ENCODE results near the gene ALCAM. TPM values are rescaled to one million over a fixed set of nuclear protein-coding genes. Genes with fewer than 3 reads are reported as not detected.
"Not testable (repeated sequence)": the region's sequence is repeated elsewhere in the genome, so short reads cannot be mapped to it uniquely, and the experiment has no call there.

Gene ALCAM
- total RNA-seq, 1 donor from 2014 or later, result 115 TPM

GRCh38 chr3:105584003-105584790 lies 217.5 kb downstream of the ALCAM start:
- DNase-seq (ENCODE audit: low spot score), result peak; percentile 22

DNA sequence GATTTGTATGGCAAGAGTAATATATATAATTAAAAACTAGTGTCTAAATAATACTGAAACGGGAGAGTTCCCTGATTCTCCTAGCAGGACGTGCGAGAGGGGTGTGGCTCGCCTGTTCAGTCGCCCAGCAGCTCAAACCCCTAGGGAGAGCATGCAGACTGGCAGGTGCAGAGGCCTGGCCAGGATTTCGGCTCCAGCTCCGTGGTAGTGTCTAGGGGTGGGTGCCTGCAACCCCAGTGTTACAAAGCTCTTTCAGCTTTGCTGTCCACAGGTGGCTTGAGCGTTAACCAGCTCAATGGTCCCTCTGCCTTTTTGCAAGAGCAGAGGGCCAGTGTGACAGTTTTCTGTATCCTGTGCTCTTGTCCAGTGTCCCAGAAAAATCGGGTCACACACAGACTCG lies 226.6 kb downstream of the ALCAM start:
- no peak for DNase-seq (ENCODE audit: low spot score)

DNA sequence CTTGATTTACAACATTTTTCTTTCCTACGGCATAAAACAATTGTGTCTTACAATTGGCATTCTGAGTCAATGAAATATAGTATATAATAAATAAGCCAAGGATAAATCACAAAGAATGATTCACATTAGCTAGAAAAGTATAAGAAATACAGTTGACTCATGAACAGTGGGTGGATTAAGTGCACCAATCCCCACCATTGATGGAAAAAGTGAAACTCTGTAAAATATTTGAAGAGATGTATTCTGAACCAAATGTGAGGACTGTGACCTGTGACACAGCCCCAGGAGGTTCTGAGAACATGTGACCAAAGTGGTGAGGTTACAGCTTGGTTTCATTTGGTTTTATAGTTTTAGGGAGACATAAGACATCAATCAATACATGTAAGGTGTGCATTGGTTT lies 227.5 kb downstream of the ALCAM start:
- no peak for DNase-seq (ENCODE audit: low spot score)

DNA sequence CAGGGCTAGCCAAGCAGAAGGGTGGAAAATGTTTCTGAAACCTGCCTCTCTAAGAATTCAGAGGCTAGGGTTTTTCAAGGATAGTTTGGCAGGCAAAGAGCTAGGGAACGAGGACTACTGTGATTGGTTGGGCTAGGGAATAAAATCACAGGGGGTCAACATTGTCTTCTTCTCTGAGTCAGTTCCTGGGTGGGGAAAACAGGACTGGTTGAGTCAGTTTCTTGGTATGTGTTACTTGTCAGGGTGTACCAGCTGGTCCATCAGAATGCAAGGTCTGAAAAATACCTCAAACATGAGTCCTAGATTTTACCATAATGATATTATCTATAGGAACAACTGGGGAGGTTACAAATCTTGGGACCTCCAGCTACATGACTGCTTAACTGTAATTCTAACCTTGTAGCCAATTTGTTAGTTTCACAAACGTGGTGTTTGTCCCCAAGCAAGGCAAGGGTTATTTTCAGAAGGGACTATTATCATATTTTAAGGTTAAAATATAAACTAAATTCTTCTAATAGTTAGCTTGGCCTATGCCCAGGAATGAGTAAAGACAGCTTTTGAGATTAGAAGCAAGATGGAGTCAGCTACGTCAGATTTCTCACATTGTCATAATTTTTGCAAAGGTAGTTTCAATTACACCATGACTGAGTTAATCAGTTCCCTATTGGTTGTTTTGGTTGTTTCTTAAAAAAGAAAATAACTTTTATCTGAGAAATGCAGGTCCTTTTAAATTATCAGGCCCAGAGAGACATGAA lies 231.5 kb downstream of the ALCAM start:
- no peak for DNase-seq (ENCODE audit: low spot score)

GRCh38 chr3:105599350-105599749 lies 232.6 kb downstream of the ALCAM start:
- no peak for DNase-seq (ENCODE audit: low spot score)

- not testable (repeated sequence) for DNase-seq (ENCODE audit: low spot score)
Measured at GRCh38 chr3:105601756-105602155, 235.0 kb downstream of the ALCAM start.

GRCh38 chr3:105602286-105602685 lies 235.6 kb downstream of the ALCAM start:
- DNase-seq (ENCODE audit: low spot score), result not testable (repeated sequence)

DNA sequence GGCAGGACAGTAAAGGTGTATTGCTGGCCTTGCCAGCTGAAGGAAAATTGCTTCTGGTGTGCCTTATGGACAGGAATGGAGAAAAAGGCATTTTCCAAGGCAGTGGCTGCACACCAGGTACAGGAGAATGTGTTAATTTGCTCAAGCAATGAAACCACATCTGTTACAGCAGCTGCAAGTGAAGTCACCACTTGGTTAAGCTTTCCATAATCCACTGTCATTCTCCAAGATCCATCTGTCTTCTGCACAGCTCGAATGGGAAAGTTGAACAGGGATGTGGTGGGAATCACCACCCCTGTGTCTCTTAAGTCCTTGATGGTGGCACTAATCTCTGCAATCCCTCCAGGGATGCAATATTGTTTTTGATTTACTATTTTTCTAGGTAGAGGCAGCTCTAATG lies 236.8 kb downstream of the ALCAM start:
- not testable (repeated sequence) for DNase-seq (ENCODE audit: low spot score)

DNA sequence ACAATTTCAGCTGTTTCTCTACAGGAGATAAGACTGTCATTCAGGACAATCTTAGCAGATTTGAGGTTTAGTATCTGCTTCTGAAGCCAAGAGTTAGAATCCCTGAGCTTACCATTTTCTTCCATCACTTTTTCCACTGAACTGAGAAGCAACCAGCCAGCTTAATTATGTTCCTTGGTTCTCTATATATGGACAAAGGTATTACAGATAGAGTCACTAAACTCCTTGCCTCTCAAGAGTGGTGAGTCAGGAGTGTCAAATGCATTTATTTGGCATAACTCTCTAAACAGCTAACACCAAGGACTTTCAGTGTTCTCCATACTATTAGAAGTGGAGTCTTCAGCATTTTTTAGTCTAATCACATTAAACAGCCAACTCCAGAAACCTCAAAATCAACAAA lies 239.3 kb downstream of the ALCAM start:
- peak; percentile 92 for DNase-seq (ENCODE audit: low spot score)

- DNase-seq (ENCODE audit: low spot score), result peak; percentile 83
Measured at GRCh38 chr3:105608623-105609022, 241.9 kb downstream of the ALCAM start.

DNA sequence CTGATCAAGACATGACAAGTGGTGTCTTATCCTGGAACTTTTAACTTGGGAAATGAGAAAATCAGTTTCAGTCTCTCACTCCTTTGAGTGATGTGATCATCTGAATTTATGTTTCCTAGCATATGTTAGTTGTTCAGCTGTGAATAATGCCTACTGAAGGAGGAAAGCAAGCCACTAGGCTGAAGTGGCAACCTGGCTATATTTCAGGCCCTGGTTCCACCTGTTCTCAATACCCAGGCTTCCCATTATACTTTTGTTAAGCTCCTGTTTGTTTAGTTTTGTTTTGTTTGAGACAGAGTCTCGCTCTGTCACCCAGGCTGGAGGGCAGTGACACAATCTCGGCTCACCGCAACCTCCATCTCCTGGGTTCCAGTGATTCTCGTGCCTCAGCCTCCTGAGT lies 243.8 kb downstream of the ALCAM start:
- DNase-seq (ENCODE audit: low spot score), result no peak

DNA sequence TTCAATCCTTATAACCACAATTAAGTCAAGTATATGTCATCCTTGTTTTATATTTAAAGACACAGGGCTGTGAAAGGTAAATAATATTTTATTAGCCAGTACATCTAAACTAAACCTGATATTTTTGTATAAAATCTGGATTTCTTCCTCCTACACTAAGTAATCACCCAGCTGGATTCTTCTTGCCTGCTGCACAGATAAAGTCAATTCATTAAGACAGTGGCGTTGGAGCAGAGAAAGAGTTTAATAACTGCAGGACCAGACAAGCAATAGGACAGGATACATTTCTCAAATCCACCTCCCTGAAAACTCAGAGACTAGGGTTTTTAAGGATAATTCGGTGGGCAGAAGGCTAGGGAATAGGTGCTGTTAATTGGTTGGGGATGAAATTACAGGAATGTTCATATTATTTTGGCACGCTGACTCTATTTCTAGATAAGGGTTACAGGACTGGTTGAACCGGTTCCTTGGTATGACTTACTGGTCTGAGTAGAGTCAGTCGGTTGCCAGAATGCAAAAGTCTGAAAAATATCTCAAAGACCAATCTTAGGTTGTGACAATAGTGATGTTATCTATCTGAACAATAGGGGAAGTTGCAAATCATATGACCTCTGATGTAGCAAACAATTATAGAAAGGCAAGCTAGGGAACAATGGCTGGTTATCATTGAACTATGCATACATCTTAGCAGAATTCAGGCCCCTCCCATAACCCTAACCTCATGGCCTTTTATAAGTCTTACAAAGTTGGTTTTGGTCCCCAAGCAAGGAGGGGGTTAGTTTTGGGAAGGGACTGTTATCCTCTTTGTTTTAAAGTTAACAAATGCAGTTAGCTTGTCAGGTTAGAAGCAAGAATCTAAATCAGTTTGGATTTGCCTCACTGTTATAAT lies 244.8 kb downstream of the ALCAM start:
- DNase-seq (ENCODE audit: low spot score), result no peak

DNA sequence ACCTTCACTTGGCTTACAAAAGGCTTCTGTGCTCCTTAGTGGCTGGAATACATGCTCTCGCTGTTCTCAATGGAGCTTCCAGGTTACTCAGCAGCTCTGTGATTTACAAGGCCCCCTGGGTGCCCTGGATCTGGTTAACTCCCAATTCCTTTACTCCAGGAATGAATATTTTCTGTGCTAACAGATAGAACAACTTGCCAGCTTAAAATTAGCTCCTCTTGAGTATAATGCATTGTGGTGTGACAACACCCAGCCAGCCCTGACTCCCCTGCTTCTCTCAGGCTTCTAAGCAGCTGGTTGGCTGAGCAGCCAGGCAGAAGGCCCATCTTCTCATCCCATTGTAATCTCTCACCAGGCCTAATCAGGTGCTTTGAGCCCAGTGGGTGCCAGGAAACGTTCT lies 246.4 kb downstream of the ALCAM start:
- DNase-seq (ENCODE audit: low spot score), result no peak

DNA sequence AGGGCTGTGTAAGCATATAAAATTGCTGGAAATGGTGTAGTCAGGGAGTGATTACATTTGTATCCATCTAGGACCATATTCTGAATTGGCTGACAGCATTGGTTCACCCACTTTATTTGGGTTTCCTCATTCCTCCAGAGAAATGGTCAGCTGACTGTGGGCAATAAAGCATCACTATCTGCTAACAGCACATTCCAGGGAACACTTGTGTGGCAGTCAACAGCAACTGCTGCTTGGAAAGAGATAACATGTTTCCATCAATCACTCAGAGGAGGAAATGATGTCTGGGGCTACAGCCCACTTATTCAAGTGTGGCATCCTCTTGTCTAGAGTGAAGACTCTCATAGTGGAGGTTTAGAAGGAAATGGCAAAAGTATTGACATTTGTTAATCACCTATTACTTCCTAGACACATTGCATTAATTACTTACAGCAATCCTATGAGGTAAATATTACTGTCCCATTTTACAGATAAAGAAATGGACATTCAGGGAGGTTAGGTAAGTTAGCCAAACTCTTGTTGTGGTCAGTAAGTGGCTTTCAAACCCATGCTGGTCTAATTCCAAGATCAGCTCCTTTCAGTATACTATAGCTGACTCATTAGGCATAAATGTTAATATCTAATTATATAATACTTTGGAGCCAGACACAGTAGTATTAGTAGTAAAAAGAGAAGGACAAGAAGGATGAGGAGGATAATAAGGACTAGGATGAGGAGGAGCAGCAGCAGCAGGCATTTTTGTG lies 247.8 kb downstream of the ALCAM start:
- DNase-seq (ENCODE audit: low spot score), result no peak

GRCh38 chr3:105615814-105616213 lies 249.1 kb downstream of the ALCAM start:
- no peak for DNase-seq (ENCODE audit: low spot score)

GRCh38 chr3:105616374-105617121 lies 249.8 kb downstream of the ALCAM start:
- no peak for DNase-seq (ENCODE audit: low spot score)

DNA sequence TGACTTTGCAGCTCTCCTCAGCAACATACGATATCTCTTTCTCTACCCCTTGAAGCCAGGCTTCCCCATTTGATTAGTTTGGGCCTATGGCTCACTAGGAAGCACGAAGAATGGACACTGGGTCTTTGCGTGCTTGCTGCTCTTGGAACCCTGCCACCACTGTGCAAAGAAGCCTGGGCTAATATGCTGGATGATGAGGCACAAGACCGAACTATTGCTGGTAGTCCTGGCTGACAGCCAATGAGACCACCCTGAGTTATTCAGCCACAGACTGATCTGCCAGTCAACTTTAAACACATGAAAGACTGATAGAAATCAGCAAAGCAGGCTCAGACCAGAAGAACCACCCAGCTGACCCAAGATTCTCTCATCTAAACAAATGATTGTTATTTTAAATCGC lies 251.8 kb downstream of the ALCAM start:
- DNase-seq (ENCODE audit: low spot score), result no peak

DNA sequence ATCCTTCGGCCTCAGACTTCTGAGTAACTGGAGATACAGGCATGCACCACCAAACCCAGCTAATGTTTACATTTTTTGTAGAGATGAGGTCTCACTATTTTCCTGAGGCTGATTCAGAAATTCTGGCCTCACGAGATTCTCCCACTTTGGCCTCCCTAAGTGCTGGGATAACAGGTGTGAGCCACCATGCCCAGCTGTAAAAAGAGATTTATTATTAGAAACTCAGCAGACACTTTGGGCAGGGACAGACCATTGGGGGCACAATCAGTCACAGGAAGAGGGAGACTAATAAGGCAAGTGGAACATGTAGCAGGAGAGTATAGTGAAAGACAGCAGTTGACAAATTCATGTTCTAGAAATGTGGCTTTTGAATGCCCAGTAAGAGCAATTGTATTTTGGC lies 252.9 kb downstream of the ALCAM start:
- DNase-seq (ENCODE audit: low spot score), result no peak

GRCh38 chr3:105620236-105620635 lies 253.5 kb downstream of the ALCAM start:
- DNase-seq (ENCODE audit: low spot score), result no peak

DNA sequence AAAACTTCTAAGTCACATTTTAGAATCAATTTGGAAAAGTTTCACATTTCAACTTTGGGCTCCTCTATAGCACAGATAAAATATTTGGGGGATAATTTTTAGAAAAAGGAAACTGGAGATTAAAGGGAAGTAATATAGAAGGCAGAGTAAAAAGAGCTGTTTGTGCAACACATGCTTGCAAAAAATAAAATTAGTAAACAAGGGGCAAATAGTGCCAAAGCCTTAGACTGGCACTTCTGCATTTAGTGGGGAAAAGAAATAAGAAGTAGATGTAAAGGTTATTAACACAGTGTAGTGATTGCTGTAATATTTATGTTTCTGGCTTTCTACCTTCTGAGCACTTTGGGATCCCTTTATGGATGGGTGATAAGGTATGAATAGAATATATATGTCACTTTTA lies 255.5 kb downstream of the ALCAM start:
- DNase-seq (ENCODE audit: low spot score), result no peak
